ENCODE results near the gene GRK1.

Gene GRK1

DNA sequence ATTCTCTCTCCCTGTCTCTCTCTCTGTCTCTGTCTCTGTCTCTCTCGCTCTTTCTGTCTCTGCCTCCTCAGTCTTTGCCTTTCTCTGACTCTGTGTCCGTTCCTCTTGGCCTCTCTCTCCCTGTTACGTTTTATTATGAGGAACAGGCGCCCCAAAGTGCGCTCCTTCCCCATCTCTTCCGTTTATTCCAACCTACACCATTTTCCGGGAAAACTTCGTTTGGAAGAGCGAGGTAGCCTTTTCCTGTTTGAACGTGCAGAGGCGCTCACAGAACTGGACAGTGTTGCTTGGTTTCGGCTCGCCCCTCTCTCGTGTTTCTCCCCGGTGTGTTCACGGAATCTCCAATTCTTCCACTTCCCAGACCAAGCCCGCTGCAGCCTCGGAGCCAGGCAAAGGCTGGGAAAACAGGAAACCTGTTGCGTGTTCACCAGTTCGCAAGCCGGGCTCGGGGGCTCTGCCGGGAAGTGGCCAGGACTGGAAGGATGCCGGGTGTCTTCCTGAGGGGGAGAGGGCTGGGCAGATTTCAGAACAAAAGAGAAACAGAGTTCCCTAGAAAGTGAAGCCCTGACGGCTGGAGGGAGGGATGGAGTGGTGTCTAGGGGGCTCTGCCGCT is 92.6 kb downstream of the GRK1 start (continued):
- TF ChIP-seq, protein P1, sequence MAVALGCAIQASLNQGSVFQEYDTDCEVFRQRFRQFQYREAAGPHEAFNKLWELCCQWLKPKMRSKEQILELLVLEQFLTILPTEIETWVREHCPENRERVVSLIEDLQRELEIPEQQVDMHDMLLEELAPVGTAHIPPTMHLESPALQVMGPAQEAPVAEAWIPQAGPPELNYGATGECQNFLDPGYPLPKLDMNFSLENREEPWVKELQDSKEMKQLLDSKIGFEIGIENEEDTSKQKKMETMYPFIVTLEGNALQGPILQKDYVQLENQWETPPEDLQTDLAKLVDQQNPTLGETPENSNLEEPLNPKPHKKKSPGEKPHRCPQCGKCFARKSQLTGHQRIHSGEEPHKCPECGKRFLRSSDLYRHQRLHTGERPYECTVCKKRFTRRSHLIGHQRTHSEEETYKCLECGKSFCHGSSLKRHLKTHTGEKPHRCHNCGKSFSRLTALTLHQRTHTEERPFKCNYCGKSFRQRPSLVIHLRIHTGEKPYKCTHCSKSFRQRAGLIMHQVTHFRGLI (tag by site-specific recombination; IDR thresholded peaks at IDR 0.05): no peak
- TF ChIP-seq ZIC2 (tag by site-specific recombination; IDR thresholded peaks at IDR 0.05): no peak
- TF ChIP-seq ZNF48 (tag by site-specific recombination; IDR thresholded peaks at IDR 0.05): no peak
- TF ChIP-seq, protein P2, sequence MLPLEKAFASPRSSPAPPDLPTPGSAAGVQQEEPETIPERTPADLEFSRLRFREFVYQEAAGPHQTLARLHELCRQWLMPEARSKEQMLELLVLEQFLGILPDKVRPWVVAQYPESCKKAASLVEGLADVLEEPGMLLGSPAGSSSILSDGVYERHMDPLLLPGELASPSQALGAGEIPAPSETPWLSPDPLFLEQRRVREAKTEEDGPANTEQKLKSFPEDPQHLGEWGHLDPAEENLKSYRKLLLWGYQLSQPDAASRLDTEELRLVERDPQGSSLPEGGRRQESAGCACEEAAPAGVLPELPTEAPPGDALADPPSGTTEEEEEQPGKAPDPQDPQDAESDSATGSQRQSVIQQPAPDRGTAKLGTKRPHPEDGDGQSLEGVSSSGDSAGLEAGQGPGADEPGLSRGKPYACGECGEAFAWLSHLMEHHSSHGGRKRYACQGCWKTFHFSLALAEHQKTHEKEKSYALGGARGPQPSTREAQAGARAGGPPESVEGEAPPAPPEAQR (tag by site-specific recombination; IDR thresholded peaks at IDR 0.05): no peak
- no peak for TF ChIP-seq ZNF585B (tag by site-specific recombination; IDR thresholded peaks at IDR 0.05)
- TF ChIP-seq MEIS1 (CRISPR knock-in tag; IDR thresholded peaks at IDR 0.05; ENCODE audit: borderline replicate concordance): no peak
- TF ChIP-seq ZNF660 (tag by site-specific recombination; IDR thresholded peaks at IDR 0.05): no peak
- peak; percentile 80; the same call in 1 of the 2 replicates for TF ChIP-seq ZBTB20 (tag by site-specific recombination; IDR thresholded peaks at IDR 0.05)
- TF ChIP-seq ZNF473 (tag by site-specific recombination; IDR thresholded peaks at IDR 0.05): no peak
- no peak for TF ChIP-seq HOXC10 (CRISPR knock-in tag; IDR thresholded peaks at IDR 0.05)
- TF ChIP-seq, protein P3, sequence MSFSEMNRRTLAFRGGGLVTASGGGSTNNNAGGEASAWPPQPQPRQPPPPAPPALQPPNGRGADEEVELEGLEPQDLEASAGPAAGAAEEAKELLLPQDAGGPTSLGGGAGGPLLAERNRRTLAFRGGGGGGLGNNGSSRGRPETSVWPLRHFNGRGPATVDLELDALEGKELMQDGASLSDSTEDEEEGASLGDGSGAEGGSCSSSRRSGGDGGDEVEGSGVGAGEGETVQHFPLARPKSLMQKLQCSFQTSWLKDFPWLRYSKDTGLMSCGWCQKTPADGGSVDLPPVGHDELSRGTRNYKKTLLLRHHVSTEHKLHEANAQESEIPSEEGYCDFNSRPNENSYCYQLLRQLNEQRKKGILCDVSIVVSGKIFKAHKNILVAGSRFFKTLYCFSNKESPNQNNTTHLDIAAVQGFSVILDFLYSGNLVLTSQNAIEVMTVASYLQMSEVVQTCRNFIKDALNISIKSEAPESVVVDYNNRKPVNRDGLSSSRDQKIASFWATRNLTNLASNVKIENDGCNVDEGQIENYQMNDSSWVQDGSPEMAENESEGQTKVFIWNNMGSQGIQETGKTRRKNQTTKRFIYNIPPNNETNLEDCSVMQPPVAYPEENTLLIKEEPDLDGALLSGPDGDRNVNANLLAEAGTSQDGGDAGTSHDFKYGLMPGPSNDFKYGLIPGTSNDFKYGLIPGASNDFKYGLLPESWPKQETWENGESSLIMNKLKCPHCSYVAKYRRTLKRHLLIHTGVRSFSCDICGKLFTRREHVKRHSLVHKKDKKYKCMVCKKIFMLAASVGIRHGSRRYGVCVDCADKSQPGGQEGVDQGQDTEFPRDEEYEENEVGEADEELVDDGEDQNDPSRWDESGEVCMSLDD (tag by site-specific recombination; IDR thresholded peaks at IDR 0.05): no peak
- TF ChIP-seq REPIN1 (tag by site-specific recombination; IDR thresholded peaks at IDR 0.05; ENCODE audit: low read depth): no peak
- TF ChIP-seq ZNF707 (tag by site-specific recombination; IDR thresholded peaks at IDR 0.05): no peak
- TF ChIP-seq ZBTB7A (tag by site-specific recombination; IDR thresholded peaks at IDR 0.05; ENCODE audit: low read depth): no peak
- TF ChIP-seq ZNF792 (tag by site-specific recombination; IDR thresholded peaks at IDR 0.05): no peak
- TF ChIP-seq ZNF600 (tag by site-specific recombination; IDR thresholded peaks at IDR 0.05): peak; percentile 89
- TF ChIP-seq ZNF580 (tag by site-specific recombination; IDR thresholded peaks at IDR 0.05): no peak
- TF ChIP-seq, protein P4, sequence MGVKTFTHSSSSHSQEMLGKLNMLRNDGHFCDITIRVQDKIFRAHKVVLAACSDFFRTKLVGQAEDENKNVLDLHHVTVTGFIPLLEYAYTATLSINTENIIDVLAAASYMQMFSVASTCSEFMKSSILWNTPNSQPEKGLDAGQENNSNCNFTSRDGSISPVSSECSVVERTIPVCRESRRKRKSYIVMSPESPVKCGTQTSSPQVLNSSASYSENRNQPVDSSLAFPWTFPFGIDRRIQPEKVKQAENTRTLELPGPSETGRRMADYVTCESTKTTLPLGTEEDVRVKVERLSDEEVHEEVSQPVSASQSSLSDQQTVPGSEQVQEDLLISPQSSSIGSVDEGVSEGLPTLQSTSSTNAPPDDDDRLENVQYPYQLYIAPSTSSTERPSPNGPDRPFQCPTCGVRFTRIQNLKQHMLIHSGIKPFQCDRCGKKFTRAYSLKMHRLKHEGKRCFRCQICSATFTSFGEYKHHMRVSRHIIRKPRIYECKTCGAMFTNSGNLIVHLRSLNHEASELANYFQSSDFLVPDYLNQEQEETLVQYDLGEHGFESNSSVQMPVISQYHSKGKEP (tag by site-specific recombination; IDR thresholded peaks at IDR 0.05): no peak
- no peak for TF ChIP-seq ZNF624 (tag by site-specific recombination; IDR thresholded peaks at IDR 0.05)
- no peak for TF ChIP-seq KLF8 (tag by site-specific recombination; IDR thresholded peaks at IDR 0.05)
- TF ChIP-seq ZNF223 (tag by site-specific recombination; IDR thresholded peaks at IDR 0.05): no peak
- no peak for TF ChIP-seq TRIM28 (IDR thresholded peaks at IDR 0.05; ENCODE audit: borderline replicate concordance, low read length)
- peak; percentile 93 for TF ChIP-seq SCRT1 (tag by site-specific recombination; IDR thresholded peaks at IDR 0.05; ENCODE audit: borderline replicate concordance)
- no peak for TF ChIP-seq HOXA7 (CRISPR knock-in tag; IDR thresholded peaks at IDR 0.05; ENCODE audit: borderline replicate concordance)
- peak; percentile 63 for TF ChIP-seq ZNF2 (tag by site-specific recombination; IDR thresholded peaks at IDR 0.05)
- TF ChIP-seq, protein P5, sequence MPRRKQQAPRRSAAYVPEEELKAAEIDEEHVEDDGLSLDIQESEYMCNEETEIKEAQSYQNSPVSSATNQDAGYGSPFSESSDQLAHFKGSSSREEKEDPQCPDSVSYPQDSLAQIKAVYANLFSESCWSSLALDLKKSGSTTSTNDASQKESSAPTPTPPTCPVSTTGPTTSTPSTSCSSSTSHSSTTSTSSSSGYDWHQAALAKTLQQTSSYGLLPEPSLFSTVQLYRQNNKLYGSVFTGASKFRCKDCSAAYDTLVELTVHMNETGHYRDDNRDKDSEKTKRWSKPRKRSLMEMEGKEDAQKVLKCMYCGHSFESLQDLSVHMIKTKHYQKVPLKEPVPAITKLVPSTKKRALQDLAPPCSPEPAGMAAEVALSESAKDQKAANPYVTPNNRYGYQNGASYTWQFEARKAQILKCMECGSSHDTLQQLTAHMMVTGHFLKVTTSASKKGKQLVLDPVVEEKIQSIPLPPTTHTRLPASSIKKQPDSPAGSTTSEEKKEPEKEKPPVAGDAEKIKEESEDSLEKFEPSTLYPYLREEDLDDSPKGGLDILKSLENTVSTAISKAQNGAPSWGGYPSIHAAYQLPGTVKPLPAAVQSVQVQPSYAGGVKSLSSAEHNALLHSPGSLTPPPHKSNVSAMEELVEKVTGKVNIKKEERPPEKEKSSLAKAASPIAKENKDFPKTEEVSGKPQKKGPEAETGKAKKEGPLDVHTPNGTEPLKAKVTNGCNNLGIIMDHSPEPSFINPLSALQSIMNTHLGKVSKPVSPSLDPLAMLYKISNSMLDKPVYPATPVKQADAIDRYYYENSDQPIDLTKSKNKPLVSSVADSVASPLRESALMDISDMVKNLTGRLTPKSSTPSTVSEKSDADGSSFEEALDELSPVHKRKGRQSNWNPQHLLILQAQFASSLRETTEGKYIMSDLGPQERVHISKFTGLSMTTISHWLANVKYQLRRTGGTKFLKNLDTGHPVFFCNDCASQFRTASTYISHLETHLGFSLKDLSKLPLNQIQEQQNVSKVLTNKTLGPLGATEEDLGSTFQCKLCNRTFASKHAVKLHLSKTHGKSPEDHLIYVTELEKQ (tag by site-specific recombination; IDR thresholded peaks at IDR 0.05; ENCODE audit: borderline replicate concordance): no peak
- peak; percentile 58; the same call in 1 of the 2 replicates for TF ChIP-seq ZNF24 (tag by site-specific recombination; IDR thresholded peaks at IDR 0.05)
- no peak for TF ChIP-seq ZNF558 (tag by site-specific recombination; IDR thresholded peaks at IDR 0.05)
- TF ChIP-seq ZEB2 (tag by site-specific recombination; IDR thresholded peaks at IDR 0.05): no peak
- no peak for TF ChIP-seq HOXD13 (CRISPR knock-in tag; IDR thresholded peaks at IDR 0.05; ENCODE audit: borderline replicate concordance)
- no peak for TF ChIP-seq ZNF433 (tag by site-specific recombination; IDR thresholded peaks at IDR 0.05; ENCODE audit: low read depth)

All from HEK293 (cell line).